IMR-90 (cell line): Measurements from ENCODE around the gene DAB1. TPM values are rescaled to one million over a fixed set of nuclear protein-coding genes. Genes with fewer than 3 reads are reported as not detected.

ENCODE experiments used
- ATAC-seq: fragments of 200-7000 bp; cut with Tn5 transposase; 2 replicates; pipeline ENCODE4 v1.9.1; 2020; ENCODE audit warnings: low read depth, mild to moderate bottlenecking, moderate library complexity
- BruUV-seq: library from RNA; stranded (reverse); fragments of 400-500 nt; replicated peaks from 2 replicates; lab custom pipeline; 2021; lab: Mats Ljungman, UMichigan
- CTCF ChIA-PET: fragments of 300-600 bp; formaldehyde crosslinking; extraction: SDS; loops from one replicate; lab custom pipeline; 2021; ENCODE audit warnings: antibody characterized with exemption; lab: Yijun Ruan, JAX
- POLR2A ChIA-PET: fragments of 300-600 bp; sonication (Branson Sonifier 250); formaldehyde crosslinking; loops from one replicate; lab custom pipeline; 2022; ENCODE audit warnings: antibody characterized with exemption; ENCODE audit not compliant: unreplicated experiment; lab: Charles Lee
- DNase-seq: peaks from one replicate; pipeline ENCODE4 v3.0.0; 2013
- H2AFZ ChIP-seq: replicated peaks from 2 replicates; pipeline ENCODE3; 2013; ENCODE audit warnings: low read length, mild to moderate bottlenecking; ENCODE audit not compliant: poor library complexity
- H2AK5ac ChIP-seq: 2 replicates; pipeline ENCODE4 v1.6.1; 2013; ENCODE audit warnings: low read depth, low read length, inconsistent platforms
- H2AK9ac ChIP-seq: replicated peaks from 2 replicates; pipeline ENCODE3; 2013; ENCODE audit warnings: mild to moderate bottlenecking, low read depth, low read length, moderate library complexity; ENCODE audit not compliant: poor library complexity
- H2BK120ac ChIP-seq: 2 replicates; pipeline ENCODE4 v1.6.1; 2013; ENCODE audit warnings: low read depth, low read length, inconsistent platforms
- H2BK15ac ChIP-seq: 3 replicates; pipeline ENCODE4 v1.6.1; 2013; ENCODE audit warnings: low read depth, low read length, inconsistent platforms
- H2BK20ac ChIP-seq: 2 replicates; pipeline ENCODE4 v1.6.1; 2013; ENCODE audit warnings: low read depth, mild to moderate bottlenecking, inconsistent platforms, low read length, moderate library complexity
- H2BK5ac ChIP-seq: 2 replicates; pipeline ENCODE4 v1.6.1; 2013; ENCODE audit warnings: mild to moderate bottlenecking, low read depth, low read length, inconsistent platforms; ENCODE audit not compliant: poor library complexity, severe bottlenecking
- H3K14ac ChIP-seq: replicated peaks from 2 replicates; pipeline ENCODE4 v1.6.1; 2013; ENCODE audit warnings: low read depth, low read length, inconsistent platforms
- H3K18ac ChIP-seq: 2 replicates; pipeline ENCODE4 v1.6.1; 2013; ENCODE audit warnings: low read depth, low read length, control low read depth
- H3K23ac ChIP-seq: 2 replicates; pipeline ENCODE4 v1.6.1; 2013; ENCODE audit warnings: low read depth, low read length, inconsistent platforms
- H3K27ac ChIP-seq: 2 replicates; pipeline ENCODE4 v1.5.1; 2013; ENCODE audit warnings: mild to moderate bottlenecking, control low read depth, low read length; ENCODE audit not compliant: insufficient read depth
- H3K27me3 ChIP-seq: 2 replicates; pipeline ENCODE4 v1.6.1; 2013; ENCODE audit warnings: low read length; ENCODE audit not compliant: control insufficient read depth, insufficient read depth
- H3K36me3 ChIP-seq: 2 replicates; pipeline ENCODE4 v1.6.1; 2013; ENCODE audit warnings: low read length, mixed read lengths; ENCODE audit not compliant: control insufficient read depth, insufficient read depth
- H3K4ac ChIP-seq: 2 replicates; pipeline ENCODE4 v1.6.1; 2013; ENCODE audit warnings: low read depth, low read length, inconsistent platforms
- H3K4me1 ChIP-seq: 2 replicates; pipeline ENCODE4 v1.6.1; 2013; ENCODE audit warnings: low read length, mixed read lengths; ENCODE audit not compliant: control insufficient read depth, insufficient read depth
- H3K4me2 ChIP-seq: 2 replicates; pipeline ENCODE4 v1.6.1; 2013; ENCODE audit warnings: low read depth, mild to moderate bottlenecking, control low read depth, low read length, moderate library complexity
- H3K4me3 ChIP-seq: 2 replicates; pipeline ENCODE4 v1.5.1; 2013; ENCODE audit warnings: low read depth, mild to moderate bottlenecking, control low read depth, low read length, moderate library complexity; ENCODE audit not compliant: insufficient read depth
- H3K56ac ChIP-seq: 2 replicates; pipeline ENCODE4 v1.6.1; 2013; ENCODE audit warnings: low read length, inconsistent platforms; ENCODE audit not compliant: insufficient read depth; ENCODE audit errors: extremely low read depth
- H3K79me1 ChIP-seq, 2 experiments: 2 replicates each; pipeline ENCODE4 v1.6.1; 2013; ENCODE audit warnings: low read length in 2 of 2, inconsistent platforms in 1 of 2, low read depth in 1 of 2
- H3K9ac ChIP-seq: 2 replicates; pipeline ENCODE4 v1.6.1; 2013; ENCODE audit warnings: low read depth, low read length, control low read depth
- H3K9me1 ChIP-seq: 2 replicates; pipeline ENCODE4 v1.6.1; 2013; ENCODE audit warnings: low read length, inconsistent platforms; ENCODE audit not compliant: insufficient read depth
- H3K9me3 ChIP-seq: 2 replicates; pipeline ENCODE4 v1.6.1; 2013; ENCODE audit warnings: low read length; ENCODE audit not compliant: control insufficient read depth, insufficient read depth
- H4K20me1 ChIP-seq: 2 replicates; pipeline ENCODE4 v1.6.1; 2013; ENCODE audit warnings: low read length, inconsistent platforms; ENCODE audit not compliant: insufficient read depth
- H4K5ac ChIP-seq: 2 replicates; pipeline ENCODE4 v1.6.1; 2013; ENCODE audit warnings: mild to moderate bottlenecking, low read depth, low read length, control low read depth
- H4K8ac ChIP-seq, 2 experiments: 2 replicates each; pipeline ENCODE4 v1.6.1; 2013; ENCODE audit warnings: low read depth in 2 of 2, low read length in 2 of 2, control low read depth in 1 of 2, inconsistent platforms in 1 of 2
- H4K91ac ChIP-seq: 2 replicates; pipeline ENCODE4 v1.6.1; 2013; ENCODE audit warnings: low read depth, low read length, inconsistent platforms; ENCODE audit not compliant: insufficient read depth
- CHD1 ChIP-seq: IDR thresholded peaks from 2 replicates; pipeline ENCODE4 v1.6.1; 2012; ENCODE audit warnings: low read depth, low read length, improper control_type of control experiment
- CTCF ChIP-seq: conservative IDR thresholded peaks from 2 replicates; pipeline ENCODE4 v1.5.1; 2012; ENCODE audit warnings: mild to moderate bottlenecking, low read depth, low read length, improper control_type of control experiment
- MAFK ChIP-seq: IDR thresholded peaks from 2 replicates; pipeline ENCODE4 v1.6.1; 2012; ENCODE audit warnings: low read depth, low read length, improper control_type of control experiment
- MAZ ChIP-seq: IDR thresholded peaks from 2 replicates; pipeline ENCODE4 v1.6.1; 2012; ENCODE audit warnings: low read depth, mild to moderate bottlenecking, low read length, improper control_type of control experiment, moderate library complexity, borderline replicate concordance
- NFE2L2 ChIP-seq: fragments of 150-350 bp; IDR thresholded peaks from 2 replicates; pipeline ENCODE4 v1.6.1; 2016; ENCODE audit warnings: low read depth, mild to moderate bottlenecking, low read length
- POLR2A ChIP-seq: IDR thresholded peaks from 2 replicates; pipeline ENCODE4 v1.6.1; 2012; ENCODE audit warnings: mild to moderate bottlenecking, low read depth, low read length
- whole genome bisulfite sequencing, 2 experiments: methylation state at CpG; one replicate each; pipeline versions ENCODE4 v1.1.5 to v1.1.7; 2013; ENCODE audit warnings: missing lambda C conversion rate in 2 of 2; ENCODE audit not compliant: insufficient read length in 1 of 2; ENCODE audit errors: extremely low coverage in 2 of 2; 5-methylcytosine and 5-hydroxymethylcytosine counted together
- dilution Hi-C: fragments of 300-500 bp; cut with HindIII; formaldehyde crosslinking; loops from one replicate; pipeline ENCODE4 v1.14.3; 2018; ENCODE audit warnings: low sequenced_read_pairs; ENCODE audit not compliant: unreplicated experiment
- in situ Hi-C: fragments of 300-500 bp; cut with MboI; formaldehyde crosslinking; loops from 3 replicates; pipeline ENCODE4 v1.14.3; 2019; ENCODE audit warnings: low sequenced_read_pairs, inconsistent platforms, mixed read lengths
- intact Hi-C: fragments of 100-400 bp; cut with micrococcal nuclease; formaldehyde crosslinking; loops from 2 replicates; pipeline ENCODE4 v1.10.0; 2022
- polyA plus RNA-seq, 3 experiments: library from polyadenylated mRNA; depleted of rRNA; stranded (reverse); fragments of >200 nt; gene quantifications; 2 replicates each; pipeline ENCODE4 v1.2.3, GENCODE V29; 2012; ENCODE audit warnings: low replicate concordance in 1 of 3
- total RNA-seq: library from RNA; depleted of rRNA; stranded (reverse); fragments of >200 nt; gene quantifications from 2 replicates; pipeline ENCODE4 v1.2.3, GENCODE V29; 2012

Gene DAB1
- total and polyA plus RNA-seq, 2 of the 4 experiments (the other 2 are of a cell fraction): 0.18 to 0.41 TPM

- BruUV-seq: no TSS peak
- Histone ChIP-seq H4K8ac (no peak overlapping the region), H3K79me1 (no peaks in the 10 kb centered on the region), H3K27me3 (no peaks in the 10 kb centered on the region), H3K9me1 (no peaks in the 10 kb centered on the region), H3K14ac (no peak overlapping the region), H3K4me1 (no peaks in the 10 kb centered on the region), H3K9me3 (no peaks in the 10 kb centered on the region), H3K56ac (no peak overlapping the region), H3K23ac (no peak overlapping the region), H2AFZ (no peak overlapping the region), H2AK9ac (no peak overlapping the region), H4K20me1 (no peaks in the 10 kb centered on the region), H4K91ac (no peak overlapping the region), H3K27ac (no peak overlapping the region), H3K4me2 (no peak overlapping the region), H2AK5ac (no peak overlapping the region), H2BK5ac (no peak overlapping the region), H3K4ac (no peak overlapping the region), H4K5ac (no peak overlapping the region), H3K18ac (no peak overlapping the region), H3K9ac (no peak overlapping the region), H2BK20ac (no peak overlapping the region), H3K36me3 (no peaks in the 10 kb centered on the region), H2BK15ac (no peak overlapping the region), H3K4me3 (no peak overlapping the region), H2BK120ac (no peak overlapping the region)
- dilution Hi-C loops: no loop called here
- TF ChIP-seq NFE2L2: no peak
- TF ChIP-seq CHD1: no peak
- TF ChIP-seq CTCF: no peak
- TF ChIP-seq MAFK: no peak
- TF ChIP-seq POLR2A: no peak
- no peak for TF ChIP-seq MAZ
- ChIA-PET CTCF (no interaction called here), POLR2A (no interaction called here)
- in situ Hi-C loops: no loop called here
- ATAC-seq (no peak), DNase-seq (no peak)
- intact Hi-C loops: no loop called here
- no CpG with 5 or more reads among the region's 4 CpGs for WGBS, 2 experiments
These were observed 127.1 kb downstream of the DAB1 start for GRCh38 chr1:57296726-57297250.
